RWPE2 (cell line): ENCODE measurements around the gene UBE2O.

Experiments used
- ATAC-seq: fragments of 200-7000 bp; cut with Tn5 transposase; 3 replicates; pipeline ENCODE4 v1.9.1; 2021; ENCODE audit warnings: low read depth
- DNase-seq: peaks from one replicate; pipeline ENCODE4 v3.0.0-alpha.2; 2020; ENCODE audit warnings: low spot score
- H3K27ac ChIP-seq: fragments of 450-650 bp; 2 replicates; pipeline ENCODE4 v1.5.1; 2017; ENCODE audit warnings: mild to moderate bottlenecking; ENCODE audit not compliant: poor library complexity, severe bottlenecking
- H3K27me3 ChIP-seq: fragments of 250-450 bp; sonication (Bioruptor Pico); 2 replicates; pipeline ENCODE4 v1.5.1; 2021; ENCODE audit warnings: mild to moderate bottlenecking, moderate library complexity; ENCODE audit not compliant: insufficient read depth, poor library complexity, severe bottlenecking
- H3K36me3 ChIP-seq: fragments of 250-450 bp; sonication (Bioruptor Pico); 2 replicates; pipeline ENCODE4 v1.5.1; 2020; ENCODE audit warnings: low read depth, mild to moderate bottlenecking, moderate library complexity
- H3K4me1 ChIP-seq: fragments of 250-450 bp; sonication (Bioruptor Pico); 2 replicates; pipeline ENCODE4 v1.5.1; 2021; ENCODE audit warnings: mild to moderate bottlenecking, moderate library complexity; ENCODE audit not compliant: insufficient read depth, poor library complexity, severe bottlenecking
- H3K4me3 ChIP-seq: fragments of 250-450 bp; sonication (Bioruptor Pico); 2 replicates; pipeline ENCODE4 v1.5.1; 2021; ENCODE audit warnings: mild to moderate bottlenecking, moderate library complexity; ENCODE audit not compliant: severe bottlenecking
- H3K9me3 ChIP-seq: fragments of 250-450 bp; sonication (Bioruptor Pico); 2 replicates; pipeline ENCODE4 v1.5.1; 2021; ENCODE audit warnings: mild to moderate bottlenecking, moderate library complexity; ENCODE audit not compliant: severe bottlenecking
- TF ChIP-seq, protein P1 (sequence below): fragments of 450-650 bp; IDR thresholded peaks from one replicate; pipeline ENCODE4 v1.5.1; 2017; ENCODE audit warnings: mild to moderate bottlenecking, moderate library complexity; ENCODE audit not compliant: poor library complexity, severe bottlenecking

The UBE2O gene

DNA sequence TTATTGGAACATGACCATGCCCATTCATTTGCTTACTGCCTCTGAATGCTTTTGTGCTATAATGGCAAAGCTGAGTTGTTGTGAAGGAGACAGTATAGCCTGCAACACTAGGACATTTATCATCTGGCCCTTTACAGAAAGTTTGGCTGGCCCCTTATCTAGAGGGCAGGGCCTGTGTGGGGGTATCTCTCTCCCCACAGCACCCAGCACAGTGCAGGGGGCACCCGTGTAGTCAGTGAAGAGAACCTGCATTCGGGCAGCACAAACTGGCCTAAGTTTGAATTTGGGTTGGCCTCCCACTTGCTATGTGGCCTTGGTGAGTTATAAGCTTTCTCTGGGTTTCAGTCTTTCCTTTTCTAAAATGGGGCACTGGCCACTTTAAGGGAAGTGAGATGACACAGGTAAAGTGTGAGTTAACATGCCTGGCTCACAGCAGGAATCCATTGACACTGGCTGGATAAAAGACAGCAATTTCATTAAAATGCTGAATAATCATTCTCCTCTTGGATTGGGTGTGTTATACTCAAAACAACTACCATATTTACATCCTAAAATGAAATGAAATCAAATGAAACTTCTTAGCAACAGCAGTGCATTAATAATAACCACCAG lies 12.1 kb downstream of the UBE2O start:
- ATAC-seq = no peak

GRCh38 chr17:76439314-76439928 lies 13.5 kb downstream of the UBE2O start:
- DNase-seq (no peak), ATAC-seq (no peak)
- TF ChIP-seq, protein P1, sequence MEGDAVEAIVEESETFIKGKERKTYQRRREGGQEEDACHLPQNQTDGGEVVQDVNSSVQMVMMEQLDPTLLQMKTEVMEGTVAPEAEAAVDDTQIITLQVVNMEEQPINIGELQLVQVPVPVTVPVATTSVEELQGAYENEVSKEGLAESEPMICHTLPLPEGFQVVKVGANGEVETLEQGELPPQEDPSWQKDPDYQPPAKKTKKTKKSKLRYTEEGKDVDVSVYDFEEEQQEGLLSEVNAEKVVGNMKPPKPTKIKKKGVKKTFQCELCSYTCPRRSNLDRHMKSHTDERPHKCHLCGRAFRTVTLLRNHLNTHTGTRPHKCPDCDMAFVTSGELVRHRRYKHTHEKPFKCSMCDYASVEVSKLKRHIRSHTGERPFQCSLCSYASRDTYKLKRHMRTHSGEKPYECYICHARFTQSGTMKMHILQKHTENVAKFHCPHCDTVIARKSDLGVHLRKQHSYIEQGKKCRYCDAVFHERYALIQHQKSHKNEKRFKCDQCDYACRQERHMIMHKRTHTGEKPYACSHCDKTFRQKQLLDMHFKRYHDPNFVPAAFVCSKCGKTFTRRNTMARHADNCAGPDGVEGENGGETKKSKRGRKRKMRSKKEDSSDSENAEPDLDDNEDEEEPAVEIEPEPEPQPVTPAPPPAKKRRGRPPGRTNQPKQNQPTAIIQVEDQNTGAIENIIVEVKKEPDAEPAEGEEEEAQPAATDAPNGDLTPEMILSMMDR = no peak
- Histone ChIP-seq H3K27ac (no peak overlapping the region), H3K4me1 (peaks cover 17% of the 10 kb centered on the region), H3K36me3 (peaks cover 4% of the 10 kb centered on the region; the same call in 1 of the 2 replicates), H3K4me3 (no peak overlapping the region), H3K9me3 (no peaks in the 10 kb centered on the region), H3K27me3 (no peaks in the 10 kb centered on the region)

More for the DNA sequence above, 12.1 kb downstream of the UBE2O start:
- TF ChIP-seq, protein P1 = no peak
- H3K27me3 ChIP-seq = no peaks in the 10 kb centered on the region
- no peak overlapping the region for H3K4me3 ChIP-seq
- no peak for DNase-seq
- H3K27ac ChIP-seq = no peak overlapping the region
- peaks cover 4% of the 10 kb centered on the region; the same call in 1 of the 2 replicates for H3K36me3 ChIP-seq
- H3K4me1 ChIP-seq = peaks cover 28% of the 10 kb centered on the region
- no peaks in the 10 kb centered on the region for H3K9me3 ChIP-seq

- Histone ChIP-seq H3K27ac (no peak overlapping the region), H3K36me3 (peaks cover 4% of the 10 kb centered on the region; the same call in 1 of the 2 replicates), H3K4me3 (no peak overlapping the region), H3K27me3 (no peaks in the 10 kb centered on the region), H3K4me1 (peaks cover 15% of the 10 kb centered on the region), H3K9me3 (no peaks in the 10 kb centered on the region)
- TF ChIP-seq, protein P1 = no peak
- no peak for DNase-seq
- ATAC-seq = peak; percentile 14; the same call in 1 of the 3 replicates
Observed at GRCh38 chr17:76438906-76439305, 14.0 kb downstream of the UBE2O start.

GRCh38 chr17:76437467-76438402 lies 15.2 kb downstream of the UBE2O start:
- Histone ChIP-seq H3K4me3 (no peak overlapping the region), H3K4me1 (peaks cover 10% of the 10 kb centered on the region), H3K36me3 (peaks cover 7% of the 10 kb centered on the region; the same call in 1 of the 2 replicates), H3K9me3 (no peaks in the 10 kb centered on the region), H3K27ac (no peak overlapping the region), H3K27me3 (no peaks in the 10 kb centered on the region)
- ATAC-seq = no peak
- DNase-seq = no peak
- TF ChIP-seq, protein P1 = no peak
